Ascending aorta (tissue), 2 donors: Measurements from ENCODE around the gene SORCS3. TPM values are rescaled to one million over a fixed set of nuclear protein-coding genes. Genes with fewer than 3 reads are reported as not detected.

Source experiments
- DNase-seq, 2 donors: peaks; one replicate each; pipeline ENCODE4 v3.0.0-alpha.2; 2019; ENCODE audit warnings: low spot score in 2 of 2
- H3K27ac ChIP-seq, 2 donors: fragments of 200-600 bp; sonication (generic); one replicate each; pipeline ENCODE4 v1.5.1; 2016 to 2017; ENCODE audit warnings: mild to moderate bottlenecking in 1 of 2
- H3K27me3 ChIP-seq: fragments of 200-600 bp; sonication (generic); one replicate; pipeline ENCODE4 v1.5.1; 2017
- H3K36me3 ChIP-seq, 2 donors: fragments of 200-600 bp; sonication (generic); one replicate each; pipeline ENCODE4 v1.5.1; 2016
- H3K4me1 ChIP-seq, 2 donors: fragments of 200-600 bp; sonication (generic); one replicate each; pipeline ENCODE4 v1.5.1; 2016 to 2017; ENCODE audit warnings: mild to moderate bottlenecking in 1 of 2
- H3K4me3 ChIP-seq, 2 donors: fragments of 200-600 bp; sonication (generic); one replicate each; pipeline ENCODE4 v1.5.1; 2016 to 2017; ENCODE audit warnings: mild to moderate bottlenecking in 1 of 2
- H3K9me3 ChIP-seq, 2 donors: fragments of 200-600 bp; sonication (generic); one replicate each; pipeline ENCODE4 v1.5.1; 2016
- intact Hi-C: fragments of 100-400 bp; cut with DNase I; formaldehyde crosslinking; loops from one replicate; pipeline ENCODE4 v1.15.1; 2023
- total RNA-seq: library from RNA; depleted of rRNA; stranded (reverse); fragments of >200 nt; gene quantifications from one replicate; pipeline ENCODE4 v1.1.0, GENCODE V29; 2016
- TF ChIP-seq, protein P1 (sequence below), 3 experiments: fragments of 200-600 bp in 2 of 3; fragments of 450-650 bp in 1 of 3; sonication (generic) in 2 of 3; IDR thresholded peaks; one replicate each; pipeline ENCODE4 v1.5.1; 2016 to 2019; ENCODE audit warnings: antibody characterized with exemption in 3 of 3, mild to moderate bottlenecking in 1 of 3, moderate library complexity in 1 of 3

The SORCS3 gene
- total RNA-seq, 1 donor from 2014 or later, result not detected

GRCh38 chr10:104920476-104920875 is 279.4 kb downstream of the SORCS3 start:
- H3K27ac ChIP-seq, result no peak overlapping the region
- no peaks in the 10 kb centered on the region for H3K9me3 ChIP-seq
- TF ChIP-seq, protein P1, sequence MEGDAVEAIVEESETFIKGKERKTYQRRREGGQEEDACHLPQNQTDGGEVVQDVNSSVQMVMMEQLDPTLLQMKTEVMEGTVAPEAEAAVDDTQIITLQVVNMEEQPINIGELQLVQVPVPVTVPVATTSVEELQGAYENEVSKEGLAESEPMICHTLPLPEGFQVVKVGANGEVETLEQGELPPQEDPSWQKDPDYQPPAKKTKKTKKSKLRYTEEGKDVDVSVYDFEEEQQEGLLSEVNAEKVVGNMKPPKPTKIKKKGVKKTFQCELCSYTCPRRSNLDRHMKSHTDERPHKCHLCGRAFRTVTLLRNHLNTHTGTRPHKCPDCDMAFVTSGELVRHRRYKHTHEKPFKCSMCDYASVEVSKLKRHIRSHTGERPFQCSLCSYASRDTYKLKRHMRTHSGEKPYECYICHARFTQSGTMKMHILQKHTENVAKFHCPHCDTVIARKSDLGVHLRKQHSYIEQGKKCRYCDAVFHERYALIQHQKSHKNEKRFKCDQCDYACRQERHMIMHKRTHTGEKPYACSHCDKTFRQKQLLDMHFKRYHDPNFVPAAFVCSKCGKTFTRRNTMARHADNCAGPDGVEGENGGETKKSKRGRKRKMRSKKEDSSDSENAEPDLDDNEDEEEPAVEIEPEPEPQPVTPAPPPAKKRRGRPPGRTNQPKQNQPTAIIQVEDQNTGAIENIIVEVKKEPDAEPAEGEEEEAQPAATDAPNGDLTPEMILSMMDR (IDR thresholded peaks at IDR 0.05), result no peak
- H3K27me3 ChIP-seq, result no peaks in the 10 kb centered on the region
- intact Hi-C loops, result no loop called here
- no peaks in the 10 kb centered on the region for H3K4me1 ChIP-seq
- DNase-seq, result no peak
- no peak overlapping the region for H3K4me3 ChIP-seq
- no peaks in the 10 kb centered on the region for H3K36me3 ChIP-seq

DNA sequence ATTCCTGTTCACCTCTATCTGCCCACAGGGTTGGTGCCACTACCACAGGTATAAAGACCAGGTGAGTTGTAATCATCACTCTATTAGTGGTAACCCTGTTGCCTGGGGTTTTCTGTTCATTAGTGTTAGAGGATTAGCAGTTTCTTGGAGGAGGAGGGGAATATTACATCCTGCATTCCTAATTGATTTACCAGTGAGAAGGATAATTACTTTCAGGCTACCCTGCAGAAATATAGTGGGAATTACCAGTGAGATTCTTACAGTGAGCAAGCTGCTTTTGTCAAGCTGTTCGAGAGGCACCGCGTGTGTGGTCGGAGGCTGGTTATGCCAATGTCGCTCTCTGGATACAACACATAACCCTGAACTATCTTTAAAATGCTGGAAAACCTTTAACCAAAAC is 280.7 kb downstream of the SORCS3 start:
- TF ChIP-seq, protein P1 (IDR thresholded peaks at IDR 0.05), result no peak
- no peaks in the 10 kb centered on the region for H3K4me1 ChIP-seq
- DNase-seq, result no peak
- H3K4me3 ChIP-seq, result no peak overlapping the region
- no peaks in the 10 kb centered on the region for H3K9me3 ChIP-seq
- H3K27ac ChIP-seq, result no peak overlapping the region
- no peaks in the 10 kb centered on the region for H3K27me3 ChIP-seq
- intact Hi-C loops, result no loop called here
- H3K36me3 ChIP-seq, result no peaks in the 10 kb centered on the region

DNA sequence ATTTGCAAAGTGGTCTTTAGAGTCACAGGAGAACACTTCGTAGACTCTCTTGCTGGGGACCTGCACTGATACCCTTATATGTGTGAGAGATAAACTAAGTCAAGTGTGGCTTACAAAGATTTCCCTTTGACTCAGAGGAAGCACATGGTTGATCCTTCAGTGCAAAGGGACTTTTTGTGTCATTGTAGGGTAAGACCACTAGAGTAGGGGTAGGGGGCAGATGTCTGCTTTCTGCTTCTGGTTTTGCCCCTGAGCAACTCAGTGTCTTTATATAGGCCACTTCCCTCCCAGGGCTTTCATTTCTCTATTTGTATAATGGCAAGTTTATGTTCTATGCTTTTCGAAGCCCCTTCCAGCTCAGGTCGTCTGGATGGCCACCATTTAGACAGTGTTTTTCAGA is 281.7 kb downstream of the SORCS3 start:
- no peaks in the 10 kb centered on the region for H3K9me3 ChIP-seq
- DNase-seq, result no peak
- intact Hi-C loops, result no loop called here
- H3K36me3 ChIP-seq, result no peaks in the 10 kb centered on the region
- TF ChIP-seq, protein P1 (IDR thresholded peaks at IDR 0.05), result no peak
- H3K27me3 ChIP-seq, result no peaks in the 10 kb centered on the region
- H3K27ac ChIP-seq, result no peak overlapping the region
- no peak overlapping the region for H3K4me3 ChIP-seq
- H3K4me1 ChIP-seq, result no peaks in the 10 kb centered on the region

- no peaks in the 10 kb centered on the region for H3K36me3 ChIP-seq
- H3K4me1 ChIP-seq, result no peaks in the 10 kb centered on the region
- TF ChIP-seq, protein P1 (IDR thresholded peaks at IDR 0.05), result no peak
- no peak for DNase-seq
- no peak overlapping the region for H3K27ac ChIP-seq
- intact Hi-C loops, result no loop called here
- H3K9me3 ChIP-seq, result no peaks in the 10 kb centered on the region
- no peak overlapping the region for H3K4me3 ChIP-seq
- H3K27me3 ChIP-seq, result no peaks in the 10 kb centered on the region
Measured at GRCh38 chr10:104923501-104923900, 282.4 kb downstream of the SORCS3 start.

- no peak overlapping the region for H3K4me3 ChIP-seq
- intact Hi-C loops, result no loop called here
- no peak for DNase-seq
- H3K36me3 ChIP-seq, result no peaks in the 10 kb centered on the region
- TF ChIP-seq, protein P1 (IDR thresholded peaks at IDR 0.05), result no peak
- H3K27ac ChIP-seq, result no peak overlapping the region
- no peaks in the 10 kb centered on the region for H3K4me1 ChIP-seq
- H3K27me3 ChIP-seq, result no peaks in the 10 kb centered on the region
- H3K9me3 ChIP-seq, result no peaks in the 10 kb centered on the region
Measured at GRCh38 chr10:104924101-104924795, 283.2 kb downstream of the SORCS3 start.
